OCI-LY3 (cell line): Measurements from ENCODE around the gene GRAMD1C.

Experiments used
- EZH2phosphoT487 ChIP-seq: fragments of 200-600 bp; shearing (Covaris generic); IDR thresholded peaks from 2 replicates; pipeline ENCODE4 v1.6.1; 2018; ENCODE audit warnings: antibody characterized with exemption, mixed run types, low read depth
- TF ChIP-seq, protein P1 (sequence below): fragments of 200-600, 300-600 bp; sonication (generic); IDR thresholded peaks from 2 replicates; pipeline ENCODE4 v1.5.1; 2014; ENCODE audit warnings: antibody characterized with exemption, low read length, low read depth

DNA sequence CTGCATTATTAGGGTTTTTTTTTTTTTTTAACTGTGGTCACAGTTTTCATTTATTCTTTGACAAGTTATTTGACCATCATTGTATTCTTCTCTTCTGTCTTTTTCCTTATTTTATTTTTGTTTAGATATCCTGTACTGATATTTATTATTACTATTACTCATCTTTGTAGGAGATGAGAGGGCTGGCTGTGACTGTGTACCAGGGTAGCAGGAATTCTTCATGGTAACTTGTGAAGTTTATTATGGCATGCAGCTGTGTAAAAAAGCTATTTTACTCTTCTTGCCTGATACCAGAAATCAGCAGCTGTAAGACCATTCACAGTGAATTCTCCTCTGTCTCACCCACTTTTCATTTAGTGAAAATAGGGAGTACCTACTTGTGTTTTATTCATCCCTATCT, 47.2 kb upstream of the GRAMD1C start:
- TF ChIP-seq, protein P1, sequence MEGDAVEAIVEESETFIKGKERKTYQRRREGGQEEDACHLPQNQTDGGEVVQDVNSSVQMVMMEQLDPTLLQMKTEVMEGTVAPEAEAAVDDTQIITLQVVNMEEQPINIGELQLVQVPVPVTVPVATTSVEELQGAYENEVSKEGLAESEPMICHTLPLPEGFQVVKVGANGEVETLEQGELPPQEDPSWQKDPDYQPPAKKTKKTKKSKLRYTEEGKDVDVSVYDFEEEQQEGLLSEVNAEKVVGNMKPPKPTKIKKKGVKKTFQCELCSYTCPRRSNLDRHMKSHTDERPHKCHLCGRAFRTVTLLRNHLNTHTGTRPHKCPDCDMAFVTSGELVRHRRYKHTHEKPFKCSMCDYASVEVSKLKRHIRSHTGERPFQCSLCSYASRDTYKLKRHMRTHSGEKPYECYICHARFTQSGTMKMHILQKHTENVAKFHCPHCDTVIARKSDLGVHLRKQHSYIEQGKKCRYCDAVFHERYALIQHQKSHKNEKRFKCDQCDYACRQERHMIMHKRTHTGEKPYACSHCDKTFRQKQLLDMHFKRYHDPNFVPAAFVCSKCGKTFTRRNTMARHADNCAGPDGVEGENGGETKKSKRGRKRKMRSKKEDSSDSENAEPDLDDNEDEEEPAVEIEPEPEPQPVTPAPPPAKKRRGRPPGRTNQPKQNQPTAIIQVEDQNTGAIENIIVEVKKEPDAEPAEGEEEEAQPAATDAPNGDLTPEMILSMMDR, result no peak
- TF ChIP-seq EZH2phosphoT487, result no peak
